ENCODE data around the gene SIAH3.
"Not testable (repeated sequence)": the region's sequence is repeated elsewhere in the genome, so short reads cannot be mapped to it uniquely, and the experiment has no call there.

Gene SIAH3

GRCh38 chr13:45851171-45851921 is at the start of gene SIAH3:
TSS of gene SIAH3 (minus strand) at chr13:45851753. CDS start at chr13:45851629, 124 bp downstream.
- no peak for DNase-seq

GRCh38 chr13:45899406-45899805 is 47.9 kb upstream of the SIAH3 start:
- no peak for DNase-seq

- DNase-seq = no peak
Observed at GRCh38 chr13:45897562-45897961, 46.0 kb upstream of the SIAH3 start.

- DNase-seq = no peak
Observed at GRCh38 chr13:45896285-45896684, 44.7 kb upstream of the SIAH3 start.

- DNase-seq = no peak
Observed at GRCh38 chr13:45895881-45896280, 44.3 kb upstream of the SIAH3 start.

GRCh38 chr13:45892513-45892912 is 41.0 kb upstream of the SIAH3 start:
- DNase-seq = no peak

- DNase-seq = no peak
Observed at GRCh38 chr13:45889590-45890243, 38.2 kb upstream of the SIAH3 start.

GRCh38 chr13:45886466-45886865 is 34.9 kb upstream of the SIAH3 start:
- DNase-seq = no peak

GRCh38 chr13:45885194-45885593 is 33.6 kb upstream of the SIAH3 start:
- no peak for DNase-seq

- no peak for DNase-seq
Observed at GRCh38 chr13:45882626-45883025, 31.1 kb upstream of the SIAH3 start.

GRCh38 chr13:45881353-45881752 is 29.8 kb upstream of the SIAH3 start:
- no peak for DNase-seq

GRCh38 chr13:45880242-45880641 is 28.7 kb upstream of the SIAH3 start:
- no peak for DNase-seq

- DNase-seq = no peak
Observed at GRCh38 chr13:45879666-45880065, 28.1 kb upstream of the SIAH3 start.

- DNase-seq = no peak
Observed at GRCh38 chr13:45878966-45879365, 27.4 kb upstream of the SIAH3 start.

GRCh38 chr13:45876781-45877180 is 25.2 kb upstream of the SIAH3 start:
- DNase-seq = no peak

GRCh38 chr13:45875951-45876350 is 24.4 kb upstream of the SIAH3 start:
- no peak for DNase-seq

- DNase-seq = no peak
Observed at GRCh38 chr13:45873491-45874325, 22.2 kb upstream of the SIAH3 start.

- DNase-seq = no peak
Observed at GRCh38 chr13:45872566-45872965, 21.0 kb upstream of the SIAH3 start.

GRCh38 chr13:45871201-45871600 is 19.6 kb upstream of the SIAH3 start:
- not testable (repeated sequence) for DNase-seq

GRCh38 chr13:45870232-45870631 is 18.7 kb upstream of the SIAH3 start:
- DNase-seq = no peak

GRCh38 chr13:45865414-45865813 is 13.9 kb upstream of the SIAH3 start:
- DNase-seq = no peak

- DNase-seq = no peak
Observed at GRCh38 chr13:45863709-45864590, 12.4 kb upstream of the SIAH3 start.

GRCh38 chr13:45861322-45861721 is 9.8 kb upstream of the SIAH3 start:
- DNase-seq = no peak

Data from activated T-cell treated with anti-CD3 and anti-CD28 coated beads for 4 hours (primary cell).